ENCODE data around the gene CENPO.

Gene CENPO

GRCh38 chr2:24827321-24828237, 34.4 kb downstream of the CENPO start:
- Histone ChIP-seq H3K27me3 (replicated peaks; ENCODE audit: insufficient read depth, low read length) (no peaks in the 10 kb centered on the region), H3K9me2 (replicated peaks; ENCODE audit: insufficient read depth, low read length) (no peaks in the 10 kb centered on the region), H3K4me1 (ENCODE audit: low read length) (peaks cover 1% of the 10 kb centered on the region; the same call in 1 of the 2 replicates), H3K4me3 (ENCODE audit: low read length) (no peak overlapping the region), H3F3A (ENCODE audit: insufficient read depth, low read length) (peaks cover under 1% of the 10 kb centered on the region), H2AFZ (ENCODE audit: low read length) (no peak overlapping the region), H3K79me2 (ENCODE audit: low read length) (no peaks in the 10 kb centered on the region), H3K36me3 (replicated peaks; ENCODE audit: insufficient read depth, low read length) (peaks cover 8% of the 10 kb centered on the region; the same call in 1 of the 2 replicates), H3K9me3 (replicated peaks; ENCODE audit: insufficient read depth, low read length) (no peaks in the 10 kb centered on the region), H4K20me1 (ENCODE audit: insufficient read depth, low read length) (no peaks in the 10 kb centered on the region), H3K27ac (ENCODE audit: low read length) (no peak overlapping the region), H3K9ac (ENCODE audit: low read length) (no peak overlapping the region), H3K4me2 (ENCODE audit: low read depth, low read length) (no peak overlapping the region)
- peak; percentile 49 for DNase-seq
- no peak for TF ChIP-seq EZH2 (optimal IDR thresholded peaks at IDR 0.05; ENCODE audit: low read depth, low read length)
- no peak for TF ChIP-seq EZH2phosphoT487 (IDR thresholded peaks at IDR 0.05; ENCODE audit: low read length)
- TF ChIP-seq CTCF (IDR thresholded peaks at IDR 0.05; ENCODE audit: low read length): peak; percentile 72

GRCh38 chr2:24828238-24828996, 35.2 kb downstream of the CENPO start:
- Histone ChIP-seq H3K9me3 (replicated peaks; ENCODE audit: insufficient read depth, low read length) (no peaks in the 10 kb centered on the region), H2AFZ (ENCODE audit: low read length) (no peak overlapping the region), H3K27me3 (replicated peaks; ENCODE audit: insufficient read depth, low read length) (no peaks in the 10 kb centered on the region), H4K20me1 (ENCODE audit: insufficient read depth, low read length) (no peaks in the 10 kb centered on the region), H3F3A (ENCODE audit: insufficient read depth, low read length) (no peaks in the 10 kb centered on the region; the same call in 1 of the 2 replicates), H3K9ac (ENCODE audit: low read length) (no peak overlapping the region), H3K36me3 (replicated peaks; ENCODE audit: insufficient read depth, low read length) (peaks cover 8% of the 10 kb centered on the region; the same call in 1 of the 2 replicates), H3K27ac (ENCODE audit: low read length) (no peak overlapping the region), H3K4me2 (ENCODE audit: low read depth, low read length) (no peak overlapping the region), H3K9me2 (replicated peaks; ENCODE audit: insufficient read depth, low read length) (no peaks in the 10 kb centered on the region), H3K4me3 (ENCODE audit: low read length) (no peak overlapping the region), H3K79me2 (ENCODE audit: low read length) (no peaks in the 10 kb centered on the region), H3K4me1 (ENCODE audit: low read length) (no peaks in the 10 kb centered on the region)
- TF ChIP-seq EZH2phosphoT487 (IDR thresholded peaks at IDR 0.05; ENCODE audit: low read length) (no peak), EZH2 (optimal IDR thresholded peaks at IDR 0.05; ENCODE audit: low read depth, low read length) (no peak), CTCF (IDR thresholded peaks at IDR 0.05; ENCODE audit: low read length) (no peak)
- DNase-seq: no peak

GRCh38 chr2:24830351-24830750, 37.1 kb downstream of the CENPO start:
- Histone ChIP-seq H3K4me2 (ENCODE audit: low read depth, low read length) (no peak overlapping the region), H3K9ac (ENCODE audit: low read length) (no peak overlapping the region), H2AFZ (ENCODE audit: low read length) (no peak overlapping the region), H3K4me3 (ENCODE audit: low read length) (no peak overlapping the region), H3K4me1 (ENCODE audit: low read length) (no peaks in the 10 kb centered on the region), H3F3A (ENCODE audit: insufficient read depth, low read length) (no peaks in the 10 kb centered on the region; the same call in 1 of the 2 replicates), H3K36me3 (replicated peaks; ENCODE audit: insufficient read depth, low read length) (0 out of 2 replicates have a peak, but pooled peaks cover 3% of the 10 kb centered on the region), H3K27me3 (replicated peaks; ENCODE audit: insufficient read depth, low read length) (no peaks in the 10 kb centered on the region), H4K20me1 (ENCODE audit: insufficient read depth, low read length) (no peaks in the 10 kb centered on the region), H3K27ac (ENCODE audit: low read length) (no peak overlapping the region), H3K79me2 (ENCODE audit: low read length) (no peaks in the 10 kb centered on the region), H3K9me2 (replicated peaks; ENCODE audit: insufficient read depth, low read length) (no peaks in the 10 kb centered on the region), H3K9me3 (replicated peaks; ENCODE audit: insufficient read depth, low read length) (no peaks in the 10 kb centered on the region)
- no peak for TF ChIP-seq CTCF (IDR thresholded peaks at IDR 0.05; ENCODE audit: low read length)
- no peak for TF ChIP-seq EZH2 (optimal IDR thresholded peaks at IDR 0.05; ENCODE audit: low read depth, low read length)
- no peak for TF ChIP-seq EZH2phosphoT487 (IDR thresholded peaks at IDR 0.05; ENCODE audit: low read length)
- DNase-seq: no peak
